IMR-90 (cell line): ENCODE results near the gene C16orf96. TPM values are rescaled to one million over a fixed set of nuclear protein-coding genes. Genes with fewer than 3 reads are reported as not detected.

Experiments
- ATAC-seq: fragments of 200-7000 bp; cut with Tn5 transposase; 2 replicates; pipeline ENCODE4 v1.9.1; 2020; ENCODE audit warnings: low read depth, mild to moderate bottlenecking, moderate library complexity
- BruUV-seq: library from RNA; stranded (reverse); fragments of 400-500 nt; replicated peaks from 2 replicates; lab custom pipeline; 2021; lab: Mats Ljungman, UMichigan
- CTCF ChIA-PET: fragments of 300-600 bp; formaldehyde crosslinking; extraction: SDS; loops from one replicate; lab custom pipeline; 2021; ENCODE audit warnings: antibody characterized with exemption; lab: Yijun Ruan, JAX
- POLR2A ChIA-PET: fragments of 300-600 bp; sonication (Branson Sonifier 250); formaldehyde crosslinking; loops from one replicate; lab custom pipeline; 2022; ENCODE audit warnings: antibody characterized with exemption; ENCODE audit not compliant: unreplicated experiment; lab: Charles Lee
- DNase-seq: peaks from one replicate; pipeline ENCODE4 v3.0.0; 2013
- H2AFZ ChIP-seq: replicated peaks from 2 replicates; pipeline ENCODE3; 2013; ENCODE audit warnings: low read length, mild to moderate bottlenecking; ENCODE audit not compliant: poor library complexity
- H2AK5ac ChIP-seq: 2 replicates; pipeline ENCODE4 v1.6.1; 2013; ENCODE audit warnings: low read depth, low read length, inconsistent platforms
- H2AK9ac ChIP-seq: replicated peaks from 2 replicates; pipeline ENCODE3; 2013; ENCODE audit warnings: mild to moderate bottlenecking, low read depth, low read length, moderate library complexity; ENCODE audit not compliant: poor library complexity
- H2BK120ac ChIP-seq: 2 replicates; pipeline ENCODE4 v1.6.1; 2013; ENCODE audit warnings: low read depth, low read length, inconsistent platforms
- H2BK15ac ChIP-seq: 3 replicates; pipeline ENCODE4 v1.6.1; 2013; ENCODE audit warnings: low read depth, low read length, inconsistent platforms
- H2BK20ac ChIP-seq: 2 replicates; pipeline ENCODE4 v1.6.1; 2013; ENCODE audit warnings: low read depth, mild to moderate bottlenecking, inconsistent platforms, low read length, moderate library complexity
- H2BK5ac ChIP-seq: 2 replicates; pipeline ENCODE4 v1.6.1; 2013; ENCODE audit warnings: mild to moderate bottlenecking, low read depth, low read length, inconsistent platforms; ENCODE audit not compliant: poor library complexity, severe bottlenecking
- H3K14ac ChIP-seq: replicated peaks from 2 replicates; pipeline ENCODE4 v1.6.1; 2013; ENCODE audit warnings: low read depth, low read length, inconsistent platforms
- H3K18ac ChIP-seq: 2 replicates; pipeline ENCODE4 v1.6.1; 2013; ENCODE audit warnings: low read depth, low read length, control low read depth
- H3K23ac ChIP-seq: 2 replicates; pipeline ENCODE4 v1.6.1; 2013; ENCODE audit warnings: low read depth, low read length, inconsistent platforms
- H3K27ac ChIP-seq: 2 replicates; pipeline ENCODE4 v1.5.1; 2013; ENCODE audit warnings: mild to moderate bottlenecking, control low read depth, low read length; ENCODE audit not compliant: insufficient read depth
- H3K27me3 ChIP-seq: 2 replicates; pipeline ENCODE4 v1.6.1; 2013; ENCODE audit warnings: low read length; ENCODE audit not compliant: control insufficient read depth, insufficient read depth
- H3K36me3 ChIP-seq: 2 replicates; pipeline ENCODE4 v1.6.1; 2013; ENCODE audit warnings: low read length, mixed read lengths; ENCODE audit not compliant: control insufficient read depth, insufficient read depth
- H3K4ac ChIP-seq: 2 replicates; pipeline ENCODE4 v1.6.1; 2013; ENCODE audit warnings: low read depth, low read length, inconsistent platforms
- H3K4me1 ChIP-seq: 2 replicates; pipeline ENCODE4 v1.6.1; 2013; ENCODE audit warnings: low read length, mixed read lengths; ENCODE audit not compliant: control insufficient read depth, insufficient read depth
- H3K4me2 ChIP-seq: 2 replicates; pipeline ENCODE4 v1.6.1; 2013; ENCODE audit warnings: low read depth, mild to moderate bottlenecking, control low read depth, low read length, moderate library complexity
- H3K4me3 ChIP-seq: 2 replicates; pipeline ENCODE4 v1.5.1; 2013; ENCODE audit warnings: low read depth, mild to moderate bottlenecking, control low read depth, low read length, moderate library complexity; ENCODE audit not compliant: insufficient read depth
- H3K56ac ChIP-seq: 2 replicates; pipeline ENCODE4 v1.6.1; 2013; ENCODE audit warnings: low read length, inconsistent platforms; ENCODE audit not compliant: insufficient read depth; ENCODE audit errors: extremely low read depth
- H3K79me1 ChIP-seq, 2 experiments: 2 replicates each; pipeline ENCODE4 v1.6.1; 2013; ENCODE audit warnings: low read length in 2 of 2, inconsistent platforms in 1 of 2, low read depth in 1 of 2
- H3K9ac ChIP-seq: 2 replicates; pipeline ENCODE4 v1.6.1; 2013; ENCODE audit warnings: low read depth, low read length, control low read depth
- H3K9me1 ChIP-seq: 2 replicates; pipeline ENCODE4 v1.6.1; 2013; ENCODE audit warnings: low read length, inconsistent platforms; ENCODE audit not compliant: insufficient read depth
- H3K9me3 ChIP-seq: 2 replicates; pipeline ENCODE4 v1.6.1; 2013; ENCODE audit warnings: low read length; ENCODE audit not compliant: control insufficient read depth, insufficient read depth
- H4K20me1 ChIP-seq: 2 replicates; pipeline ENCODE4 v1.6.1; 2013; ENCODE audit warnings: low read length, inconsistent platforms; ENCODE audit not compliant: insufficient read depth
- H4K5ac ChIP-seq: 2 replicates; pipeline ENCODE4 v1.6.1; 2013; ENCODE audit warnings: mild to moderate bottlenecking, low read depth, low read length, control low read depth
- H4K8ac ChIP-seq, 2 experiments: 2 replicates each; pipeline ENCODE4 v1.6.1; 2013; ENCODE audit warnings: low read depth in 2 of 2, low read length in 2 of 2, control low read depth in 1 of 2, inconsistent platforms in 1 of 2
- H4K91ac ChIP-seq: 2 replicates; pipeline ENCODE4 v1.6.1; 2013; ENCODE audit warnings: low read depth, low read length, inconsistent platforms; ENCODE audit not compliant: insufficient read depth
- BHLHE40 ChIP-seq: fragments of 150-350 bp; IDR thresholded peaks from 2 replicates; pipeline ENCODE4 v1.6.1; 2016; ENCODE audit warnings: mild to moderate bottlenecking, low read depth, low read length
- CEBPB ChIP-seq: IDR thresholded peaks from 2 replicates; pipeline ENCODE4 v1.6.1; 2012; ENCODE audit warnings: low read depth, low read length, improper control_type of control experiment
- MAZ ChIP-seq: IDR thresholded peaks from 2 replicates; pipeline ENCODE4 v1.6.1; 2012; ENCODE audit warnings: low read depth, mild to moderate bottlenecking, low read length, improper control_type of control experiment, moderate library complexity, borderline replicate concordance
- RAD21 ChIP-seq: IDR thresholded peaks from 2 replicates; pipeline ENCODE4 v1.6.1; 2012; ENCODE audit warnings: low read length, improper control_type of control experiment
- RCOR1 ChIP-seq: IDR thresholded peaks from 2 replicates; pipeline ENCODE4 v1.6.1; 2012; ENCODE audit warnings: mild to moderate bottlenecking, low read length, improper control_type of control experiment; ENCODE audit not compliant: insufficient replicate concordance
- SMC3 ChIP-seq: fragments of 150-350 bp; IDR thresholded peaks from 2 replicates; pipeline ENCODE4 v1.6.1; 2016; ENCODE audit warnings: low read depth, mild to moderate bottlenecking, antibody characterized with exemption, low read length, moderate library complexity
- WGBS, 2 experiments: methylation state at CpG; one replicate each; pipeline versions ENCODE4 v1.1.5 to v1.1.7; 2013; ENCODE audit warnings: missing lambda C conversion rate in 2 of 2; ENCODE audit not compliant: insufficient read length in 1 of 2; ENCODE audit errors: extremely low coverage in 2 of 2; 5-methylcytosine and 5-hydroxymethylcytosine counted together
- dilution Hi-C: fragments of 300-500 bp; cut with HindIII; formaldehyde crosslinking; loops from one replicate; pipeline ENCODE4 v1.14.3; 2018; ENCODE audit warnings: low sequenced_read_pairs; ENCODE audit not compliant: unreplicated experiment
- in situ Hi-C: fragments of 300-500 bp; cut with MboI; formaldehyde crosslinking; loops from 3 replicates; pipeline ENCODE4 v1.14.3; 2019; ENCODE audit warnings: low sequenced_read_pairs, inconsistent platforms, mixed read lengths
- intact Hi-C: fragments of 100-400 bp; cut with micrococcal nuclease; formaldehyde crosslinking; loops from 2 replicates; pipeline ENCODE4 v1.10.0; 2022
- polyA plus RNA-seq, 3 experiments: library from polyadenylated mRNA; depleted of rRNA; stranded (reverse); fragments of >200 nt; gene quantifications; 2 replicates each; pipeline ENCODE4 v1.2.3, GENCODE V29; 2012; ENCODE audit warnings: low replicate concordance in 1 of 3
- total RNA-seq: library from RNA; depleted of rRNA; stranded (reverse); fragments of >200 nt; gene quantifications from 2 replicates; pipeline ENCODE4 v1.2.3, GENCODE V29; 2012
- TF ChIP-seq, protein P1 (sequence below): conservative IDR thresholded peaks from 2 replicates; pipeline ENCODE4 v1.5.1; 2012; ENCODE audit warnings: mild to moderate bottlenecking, low read depth, low read length, improper control_type of control experiment
- TF ChIP-seq, protein P2 (sequence below): fragments of 150-350 bp; IDR thresholded peaks from 2 replicates; pipeline ENCODE4 v1.6.1; 2016; ENCODE audit warnings: low read depth, mild to moderate bottlenecking, low read length, moderate library complexity, borderline replicate concordance
- TF ChIP-seq, protein P3 (sequence below): fragments of 150-350 bp; IDR thresholded peaks from 2 replicates; pipeline ENCODE4 v1.6.1; 2017; ENCODE audit warnings: mild to moderate bottlenecking, antibody characterized with exemption, low read length, low read depth

The C16orf96 gene
- total and polyA plus RNA-seq, 2 of the 4 experiments (the other 2 are of a cell fraction) = not detected

DNA sequence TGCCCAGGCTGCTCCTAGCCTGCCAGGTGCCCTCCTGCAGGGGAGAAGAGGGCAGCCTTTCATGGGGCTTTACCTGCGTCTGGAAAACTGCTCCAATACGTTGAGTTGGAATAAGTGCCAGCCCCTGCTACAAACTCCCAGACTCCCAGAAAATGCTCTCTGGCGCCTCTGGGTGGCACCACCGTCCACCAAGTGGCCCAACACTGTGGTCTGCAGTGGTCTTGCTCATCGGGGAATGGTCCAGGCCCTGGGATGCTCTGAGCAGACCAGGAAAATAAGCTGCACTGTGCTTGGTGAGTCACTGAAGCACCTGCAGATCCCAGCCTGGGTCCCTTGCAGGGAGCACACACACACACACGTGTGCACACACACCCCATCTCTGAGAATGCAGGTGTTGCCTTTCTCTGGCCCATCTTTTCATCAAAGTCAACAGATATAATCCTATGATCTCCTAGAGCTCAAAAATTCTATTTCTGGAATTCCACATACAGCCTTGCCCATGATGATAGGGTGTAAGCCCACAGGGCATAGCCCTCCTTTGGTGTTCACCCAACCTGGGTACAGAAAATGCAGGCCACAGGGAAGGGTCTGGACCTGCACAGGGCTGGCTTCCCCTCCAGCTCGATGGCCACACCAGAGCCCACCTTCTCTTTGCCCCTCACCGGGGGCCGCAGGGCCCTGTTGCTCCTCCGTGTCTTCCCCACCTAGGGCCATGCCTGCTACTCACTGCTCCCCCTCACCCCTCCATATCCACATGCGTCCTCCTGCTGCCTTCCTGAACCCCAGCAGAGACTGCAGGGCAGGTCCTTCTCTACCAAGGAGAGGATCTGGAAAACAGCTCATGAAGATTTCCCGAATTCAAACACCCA, 38.1 kb upstream of the C16orf96 start:
- ChIA-PET POLR2A (interaction anchor here (0.5 kb wide), 1 partner anchor 36 kb away, joined by 3 read pairs; no protein-coding TSS in a partner anchor), CTCF (no interaction called here)
- 58% methylated on average over 5 of the region's 12 CpGs; no CpG with 5 or more reads in 1 of the 2 experiments for WGBS, 2 experiments
- H3K9me3 ChIP-seq = no peaks in the 10 kb centered on the region
- H3K14ac ChIP-seq = no peak overlapping the region
- H4K91ac ChIP-seq = no peak overlapping the region
- no peak overlapping the region for H4K5ac ChIP-seq
- no peak overlapping the region for H3K9ac ChIP-seq
- no peak overlapping the region for H3K27ac ChIP-seq
- DNase-seq (peak; percentile 46), ATAC-seq (peak; percentile 74)
- intact Hi-C loops = loop anchor here (1.0 to 10.0 kb wide), 2 partner anchors 30 to 437 kb away; partner anchors contain the start of gene SEC14L5
- H2AK5ac ChIP-seq = no peak overlapping the region
- no peak overlapping the region for H2AFZ ChIP-seq
- no peak overlapping the region for H2BK15ac ChIP-seq
- TF ChIP-seq RCOR1 = no peak
- no peak for TF ChIP-seq CEBPB
- TF ChIP-seq MAZ = no peak
- TF ChIP-seq, protein P1, sequence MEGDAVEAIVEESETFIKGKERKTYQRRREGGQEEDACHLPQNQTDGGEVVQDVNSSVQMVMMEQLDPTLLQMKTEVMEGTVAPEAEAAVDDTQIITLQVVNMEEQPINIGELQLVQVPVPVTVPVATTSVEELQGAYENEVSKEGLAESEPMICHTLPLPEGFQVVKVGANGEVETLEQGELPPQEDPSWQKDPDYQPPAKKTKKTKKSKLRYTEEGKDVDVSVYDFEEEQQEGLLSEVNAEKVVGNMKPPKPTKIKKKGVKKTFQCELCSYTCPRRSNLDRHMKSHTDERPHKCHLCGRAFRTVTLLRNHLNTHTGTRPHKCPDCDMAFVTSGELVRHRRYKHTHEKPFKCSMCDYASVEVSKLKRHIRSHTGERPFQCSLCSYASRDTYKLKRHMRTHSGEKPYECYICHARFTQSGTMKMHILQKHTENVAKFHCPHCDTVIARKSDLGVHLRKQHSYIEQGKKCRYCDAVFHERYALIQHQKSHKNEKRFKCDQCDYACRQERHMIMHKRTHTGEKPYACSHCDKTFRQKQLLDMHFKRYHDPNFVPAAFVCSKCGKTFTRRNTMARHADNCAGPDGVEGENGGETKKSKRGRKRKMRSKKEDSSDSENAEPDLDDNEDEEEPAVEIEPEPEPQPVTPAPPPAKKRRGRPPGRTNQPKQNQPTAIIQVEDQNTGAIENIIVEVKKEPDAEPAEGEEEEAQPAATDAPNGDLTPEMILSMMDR = peak; percentile 65
- TF ChIP-seq, protein P2, sequence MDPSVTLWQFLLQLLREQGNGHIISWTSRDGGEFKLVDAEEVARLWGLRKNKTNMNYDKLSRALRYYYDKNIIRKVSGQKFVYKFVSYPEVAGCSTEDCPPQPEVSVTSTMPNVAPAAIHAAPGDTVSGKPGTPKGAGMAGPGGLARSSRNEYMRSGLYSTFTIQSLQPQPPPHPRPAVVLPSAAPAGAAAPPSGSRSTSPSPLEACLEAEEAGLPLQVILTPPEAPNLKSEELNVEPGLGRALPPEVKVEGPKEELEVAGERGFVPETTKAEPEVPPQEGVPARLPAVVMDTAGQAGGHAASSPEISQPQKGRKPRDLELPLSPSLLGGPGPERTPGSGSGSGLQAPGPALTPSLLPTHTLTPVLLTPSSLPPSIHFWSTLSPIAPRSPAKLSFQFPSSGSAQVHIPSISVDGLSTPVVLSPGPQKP = no peak
- peak; percentile 79 for TF ChIP-seq RAD21
- peak; percentile 54 for TF ChIP-seq SMC3
- TF ChIP-seq, protein P3, sequence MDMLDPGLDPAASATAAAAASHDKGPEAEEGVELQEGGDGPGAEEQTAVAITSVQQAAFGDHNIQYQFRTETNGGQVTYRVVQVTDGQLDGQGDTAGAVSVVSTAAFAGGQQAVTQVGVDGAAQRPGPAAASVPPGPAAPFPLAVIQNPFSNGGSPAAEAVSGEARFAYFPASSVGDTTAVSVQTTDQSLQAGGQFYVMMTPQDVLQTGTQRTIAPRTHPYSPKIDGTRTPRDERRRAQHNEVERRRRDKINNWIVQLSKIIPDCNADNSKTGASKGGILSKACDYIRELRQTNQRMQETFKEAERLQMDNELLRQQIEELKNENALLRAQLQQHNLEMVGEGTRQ = no peak
- TF ChIP-seq BHLHE40 = no peak
- H2BK5ac ChIP-seq = no peak overlapping the region
- in situ Hi-C loops = loop anchor here (25.0 kb wide), 1 partner anchor 444 kb away; the partner anchor contains the start of gene SEC14L5
- H2BK20ac ChIP-seq = no peak overlapping the region
- H3K4ac ChIP-seq = no peak overlapping the region
- H4K8ac ChIP-seq = no peak overlapping the region
- peaks cover 7% of the 10 kb centered on the region for H3K4me1 ChIP-seq
- no peak overlapping the region for H3K18ac ChIP-seq
- no TSS peak for BruUV-seq
- H3K36me3 ChIP-seq = peaks cover 12% of the 10 kb centered on the region
- no peaks in the 10 kb centered on the region for H3K27me3 ChIP-seq
- dilution Hi-C loops = no loop called here
- peaks cover 15 to 42% of the 10 kb centered on the region in 2 experiments for H3K79me1 ChIP-seq
- H2BK120ac ChIP-seq = no peak overlapping the region
- no peak overlapping the region for H3K4me3 ChIP-seq
- H3K4me2 ChIP-seq = no peak overlapping the region
- no peaks in the 10 kb centered on the region for H3K9me1 ChIP-seq
- no peak overlapping the region for H3K23ac ChIP-seq
- H3K56ac ChIP-seq = no peak overlapping the region
- H4K20me1 ChIP-seq = peaks cover 18% of the 10 kb centered on the region; the same call in 1 of the 2 replicates
- no peak overlapping the region for H2AK9ac ChIP-seq
